HG02678 (cell line): ENCODE results near the gene BLMH.
"Not testable (repeated sequence)": the region's sequence is repeated elsewhere in the genome, so short reads cannot be mapped to it uniquely, and the experiment has no call there.

Experiments used
- ATAC-seq: cut with Tn5 transposase; IDR thresholded peaks from one replicate; pipeline ENCODE4 v1.9.1; 2021; ENCODE audit warnings: mild to moderate bottlenecking, moderate library complexity; ENCODE audit not compliant: unreplicated experiment

Gene BLMH

DNA sequence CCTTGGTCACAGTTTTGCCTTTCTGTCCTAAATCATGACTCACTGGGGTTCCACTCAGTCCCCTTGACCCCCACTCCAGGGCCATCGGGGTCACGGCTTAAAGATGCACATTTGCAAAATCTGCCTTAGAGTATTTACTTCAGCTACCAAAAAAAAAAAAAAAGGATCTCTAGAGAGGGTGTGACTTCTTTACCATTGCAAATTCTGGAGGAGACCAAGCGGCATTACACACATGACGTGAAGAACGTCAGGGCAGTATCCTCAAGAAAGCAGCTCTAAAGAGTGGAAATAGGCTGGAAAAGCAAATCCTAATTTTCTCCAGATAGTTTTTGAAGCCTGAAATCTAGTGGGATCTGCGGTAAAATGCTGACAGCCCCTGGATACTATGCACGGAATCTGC is 81.8 kb downstream of the BLMH start:
- ATAC-seq = no peak

DNA sequence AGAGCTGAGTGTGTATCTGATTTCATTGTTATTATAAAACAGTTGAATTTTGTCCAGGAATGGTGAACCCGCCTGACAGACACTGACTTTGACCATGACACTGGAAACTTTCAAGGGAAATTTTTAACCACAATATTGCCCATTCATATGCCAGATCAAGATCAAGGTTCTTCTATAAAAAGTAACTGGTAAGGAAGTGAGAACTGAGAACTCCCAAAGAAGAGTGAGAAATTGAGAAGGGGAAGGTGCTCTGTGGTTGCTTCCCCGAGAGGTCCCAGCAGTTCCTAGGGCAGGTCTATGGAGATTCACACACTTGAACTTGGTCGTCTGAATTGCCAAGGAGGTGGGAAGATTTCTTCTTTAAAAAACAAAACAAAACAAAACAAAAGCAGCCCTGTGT is 83.5 kb downstream of the BLMH start:
- no peak for ATAC-seq

DNA sequence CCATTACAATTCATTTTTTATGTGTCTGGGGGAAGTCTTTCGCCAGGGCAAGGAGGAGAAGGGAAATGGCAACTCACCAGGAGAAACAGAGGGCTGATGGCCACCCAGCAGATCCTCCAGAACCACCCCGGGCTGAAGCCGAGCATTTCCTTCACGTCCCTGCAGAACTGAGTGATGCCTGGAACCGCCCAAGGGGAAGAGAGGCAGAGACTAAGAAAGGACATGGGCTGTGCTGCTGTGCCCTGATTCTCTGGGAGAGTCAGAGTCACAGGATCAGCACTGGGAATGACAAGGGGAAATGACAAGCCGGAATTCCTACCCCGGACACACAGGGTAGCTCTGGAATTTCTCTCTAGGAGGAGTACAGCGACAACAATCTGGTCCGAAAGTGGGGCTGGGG is 84.1 kb downstream of the BLMH start:
- ATAC-seq = no peak

DNA sequence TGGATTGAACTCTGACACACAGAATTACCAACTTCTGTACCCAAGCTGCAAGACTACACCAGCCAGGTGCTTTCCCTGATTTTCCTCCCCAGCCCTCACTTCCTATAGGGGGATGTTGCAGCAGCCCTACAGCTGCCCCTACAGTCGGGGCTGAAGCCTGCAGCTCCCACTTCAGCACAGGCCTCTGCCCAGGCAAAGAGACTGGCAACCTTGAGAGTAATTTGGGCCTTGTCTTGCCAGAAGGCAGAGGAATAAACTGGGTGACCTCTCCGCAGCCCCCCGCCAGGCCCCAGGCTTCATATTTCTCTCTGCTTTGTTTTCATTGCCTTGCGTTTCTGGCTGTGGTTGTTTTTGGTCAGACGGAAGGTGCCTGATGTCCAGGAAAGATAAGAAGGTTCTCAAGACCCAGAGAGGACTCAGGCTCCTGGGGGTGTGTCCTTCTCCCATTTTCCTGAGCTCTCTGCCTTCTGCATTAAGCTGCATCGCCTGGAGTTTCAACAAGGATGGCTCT is 88.2 kb downstream of the BLMH start:
- ATAC-seq = no peak

DNA sequence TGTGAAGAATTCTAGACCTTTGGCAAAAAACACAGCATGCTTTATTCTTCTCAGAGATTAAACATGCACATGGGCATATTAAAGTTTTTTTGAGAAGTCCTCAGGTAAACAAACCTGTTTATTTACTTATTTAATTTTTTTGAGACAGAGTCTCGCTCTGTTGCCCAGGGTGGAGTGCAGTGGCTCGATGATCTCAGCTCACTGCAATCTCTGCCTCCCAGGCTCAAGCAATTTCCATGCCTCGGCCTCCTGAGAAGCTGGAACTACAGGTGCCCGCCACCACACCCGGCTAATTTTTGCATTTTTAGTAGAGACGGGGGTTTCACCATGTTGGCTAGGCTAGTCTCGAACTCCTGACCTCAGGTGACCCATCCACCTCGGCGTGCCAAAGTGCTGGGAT is 91.1 kb downstream of the BLMH start:
- ATAC-seq = not testable (repeated sequence)

DNA sequence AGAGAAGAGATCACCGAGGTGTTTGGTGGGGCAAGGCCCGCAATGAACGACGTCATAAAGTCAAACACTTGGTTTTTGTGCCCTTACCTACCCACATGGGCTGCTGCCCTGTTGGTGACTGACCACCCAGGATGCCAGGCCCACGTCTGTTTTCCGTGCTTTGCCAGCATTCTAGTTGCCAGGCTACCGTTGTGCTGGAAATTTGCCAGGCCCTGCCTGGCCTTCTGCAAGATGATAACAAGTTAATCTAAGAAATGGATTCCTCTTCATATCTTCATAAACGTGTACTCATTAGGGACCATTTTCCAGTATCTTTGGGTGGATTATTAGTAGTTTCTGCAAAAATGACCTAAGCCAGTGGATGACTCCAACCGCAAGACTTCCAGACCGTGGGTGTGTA is 91.6 kb downstream of the BLMH start:
- ATAC-seq = no peak

DNA sequence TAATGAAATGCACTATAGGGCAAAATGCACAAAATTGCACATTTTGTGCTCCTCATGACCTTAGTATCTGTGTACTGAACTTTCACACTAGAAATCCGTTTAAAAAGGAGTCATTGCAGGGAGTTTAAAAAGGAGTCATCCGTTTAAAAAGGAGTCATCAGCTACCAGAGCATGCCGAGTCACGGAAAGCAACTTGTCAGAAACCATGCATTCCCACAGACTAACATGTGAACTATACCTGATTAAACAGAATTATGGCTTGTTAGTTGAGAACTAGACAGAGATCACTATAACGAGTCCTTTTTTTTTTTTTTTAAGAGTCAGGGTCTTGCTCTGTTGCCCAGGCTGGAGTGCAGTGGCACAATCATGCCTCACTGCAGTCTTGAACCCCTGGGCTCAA is 92.1 kb downstream of the BLMH start:
- ATAC-seq = no peak
